ENCODE results near the gene TRIM8.

DNA sequence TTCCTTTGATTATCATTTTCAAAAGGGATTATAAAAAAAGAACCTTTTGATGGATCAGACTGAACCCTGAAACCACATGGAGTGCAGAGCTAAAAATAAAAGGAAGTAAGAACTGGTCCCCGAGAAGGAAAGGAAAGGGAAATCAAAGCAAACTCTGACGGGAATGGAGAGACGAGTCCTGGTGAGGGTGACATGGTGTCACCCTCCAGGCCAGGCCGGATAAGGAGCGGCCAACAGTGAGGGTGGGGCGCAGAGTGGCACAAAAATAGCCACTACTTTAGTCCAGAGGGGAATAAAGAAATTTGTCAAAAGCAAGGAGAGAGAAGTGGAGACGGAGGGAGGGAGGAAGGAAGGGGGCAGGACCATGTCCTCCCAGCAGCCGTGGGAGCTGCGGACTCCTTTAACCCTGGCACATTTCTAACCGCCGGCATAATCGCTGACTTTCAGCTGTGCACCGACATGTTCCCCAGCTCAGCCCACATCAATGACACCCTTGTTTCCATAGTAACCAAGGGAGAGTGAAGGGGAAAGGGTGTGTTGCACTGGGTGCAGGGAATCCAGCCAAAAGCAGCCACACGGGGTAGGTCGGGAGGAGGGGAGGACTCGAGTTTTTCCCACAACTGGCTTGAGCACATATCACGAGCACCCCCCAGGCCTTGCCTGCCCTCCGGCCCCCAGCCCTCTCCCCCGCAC is 29.7 kb downstream of the TRIM8 start:
- TF ChIP-seq, protein P1, sequence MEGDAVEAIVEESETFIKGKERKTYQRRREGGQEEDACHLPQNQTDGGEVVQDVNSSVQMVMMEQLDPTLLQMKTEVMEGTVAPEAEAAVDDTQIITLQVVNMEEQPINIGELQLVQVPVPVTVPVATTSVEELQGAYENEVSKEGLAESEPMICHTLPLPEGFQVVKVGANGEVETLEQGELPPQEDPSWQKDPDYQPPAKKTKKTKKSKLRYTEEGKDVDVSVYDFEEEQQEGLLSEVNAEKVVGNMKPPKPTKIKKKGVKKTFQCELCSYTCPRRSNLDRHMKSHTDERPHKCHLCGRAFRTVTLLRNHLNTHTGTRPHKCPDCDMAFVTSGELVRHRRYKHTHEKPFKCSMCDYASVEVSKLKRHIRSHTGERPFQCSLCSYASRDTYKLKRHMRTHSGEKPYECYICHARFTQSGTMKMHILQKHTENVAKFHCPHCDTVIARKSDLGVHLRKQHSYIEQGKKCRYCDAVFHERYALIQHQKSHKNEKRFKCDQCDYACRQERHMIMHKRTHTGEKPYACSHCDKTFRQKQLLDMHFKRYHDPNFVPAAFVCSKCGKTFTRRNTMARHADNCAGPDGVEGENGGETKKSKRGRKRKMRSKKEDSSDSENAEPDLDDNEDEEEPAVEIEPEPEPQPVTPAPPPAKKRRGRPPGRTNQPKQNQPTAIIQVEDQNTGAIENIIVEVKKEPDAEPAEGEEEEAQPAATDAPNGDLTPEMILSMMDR (IDR thresholded peaks at IDR 0.05; ENCODE audit: extremely low read depth in 1 of 2, insufficient read depth in 1 of 2, low read depth in 1 of 2, low read length in 2 of 2): no peak
- TF ChIP-seq POLR2A (IDR thresholded peaks at IDR 0.05; ENCODE audit: low read depth, low read length): no peak
- TF ChIP-seq, protein P2, sequence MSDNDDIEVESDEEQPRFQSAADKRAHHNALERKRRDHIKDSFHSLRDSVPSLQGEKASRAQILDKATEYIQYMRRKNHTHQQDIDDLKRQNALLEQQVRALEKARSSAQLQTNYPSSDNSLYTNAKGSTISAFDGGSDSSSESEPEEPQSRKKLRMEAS (IDR thresholded peaks at IDR 0.05; ENCODE audit: insufficient read depth, insufficient read length): no peak
- no peak for TF ChIP-seq EZH2 (IDR thresholded peaks at IDR 0.05; ENCODE audit: borderline replicate concordance, low read depth, low read length, severe bottlenecking)
- TF ChIP-seq POLR2AphosphoS5 (IDR thresholded peaks at IDR 0.05; ENCODE audit: insufficient read depth, low read depth, low read length): no peak

All from endothelial cell of umbilical vein (primary cell).